Activated CD4-positive, CD25-positive, alpha-beta regulatory T cell treated with anti-CD3 and anti-CD28 coated beads, Interleukin-2, amount 50 U/mL, for 16 hours (primary cell): ENCODE results near the gene SPATS2.
A peak's percentile ranks its signal among the peaks of the same experiment; 100 is the strongest.
"Not testable (repeated sequence)": the region's sequence is repeated elsewhere in the genome, so short reads cannot be mapped to it uniquely, and the experiment has no call there.

Experiments
- DNase-seq: peaks from one replicate; pipeline ENCODE4 v3.0.0-alpha.2; 2020; ENCODE audit warnings: low read depth, low spot score

Gene SPATS2

DNA sequence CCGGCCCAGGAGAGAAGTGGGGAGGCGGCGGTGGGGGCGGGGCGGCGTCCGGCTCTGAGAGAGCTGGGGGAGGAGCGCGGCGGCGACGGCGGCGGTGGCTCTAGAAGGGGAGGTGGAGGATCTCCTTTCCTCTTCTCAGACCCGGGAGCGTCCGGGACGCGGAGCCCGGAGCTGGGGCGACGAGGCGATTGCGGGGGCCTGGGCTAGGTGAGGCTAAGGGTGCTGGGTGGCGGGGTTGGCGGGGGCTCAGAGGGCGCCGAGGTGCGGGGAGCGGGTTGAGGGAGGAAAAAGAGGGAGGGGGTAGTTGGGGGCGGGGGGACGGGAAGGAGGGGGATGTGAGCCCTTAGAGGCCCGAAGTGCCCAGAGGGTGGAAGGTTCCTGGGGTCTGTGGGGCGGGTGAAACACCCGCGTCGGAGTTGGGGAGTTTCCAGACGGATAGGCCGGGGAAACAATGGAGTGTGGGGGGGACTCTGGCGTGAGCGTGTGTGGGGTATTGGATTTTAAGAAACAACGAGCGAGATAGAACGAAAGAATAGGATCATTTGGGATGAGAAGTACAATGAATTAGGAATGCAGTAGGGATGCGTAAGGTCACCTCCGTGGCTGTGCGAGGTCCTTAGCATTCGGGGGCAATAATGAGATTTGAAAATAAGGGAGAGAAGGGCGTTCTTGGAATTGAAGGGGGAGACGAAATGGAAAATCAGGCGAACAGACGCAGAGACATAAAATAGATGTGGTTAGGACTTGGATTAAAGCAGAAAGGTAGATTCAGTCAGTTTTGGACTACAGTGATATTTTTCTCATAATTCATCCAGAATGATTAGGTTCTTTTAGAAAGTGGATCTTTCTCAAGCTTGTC, at the start of gene SPATS2:
SPATS2 (plus strand) TSS at position 82 of the 859 bp plus-strand sequence. CDS start 93,551 bp downstream, outside the sequence.
- no peak for DNase-seq

DNA sequence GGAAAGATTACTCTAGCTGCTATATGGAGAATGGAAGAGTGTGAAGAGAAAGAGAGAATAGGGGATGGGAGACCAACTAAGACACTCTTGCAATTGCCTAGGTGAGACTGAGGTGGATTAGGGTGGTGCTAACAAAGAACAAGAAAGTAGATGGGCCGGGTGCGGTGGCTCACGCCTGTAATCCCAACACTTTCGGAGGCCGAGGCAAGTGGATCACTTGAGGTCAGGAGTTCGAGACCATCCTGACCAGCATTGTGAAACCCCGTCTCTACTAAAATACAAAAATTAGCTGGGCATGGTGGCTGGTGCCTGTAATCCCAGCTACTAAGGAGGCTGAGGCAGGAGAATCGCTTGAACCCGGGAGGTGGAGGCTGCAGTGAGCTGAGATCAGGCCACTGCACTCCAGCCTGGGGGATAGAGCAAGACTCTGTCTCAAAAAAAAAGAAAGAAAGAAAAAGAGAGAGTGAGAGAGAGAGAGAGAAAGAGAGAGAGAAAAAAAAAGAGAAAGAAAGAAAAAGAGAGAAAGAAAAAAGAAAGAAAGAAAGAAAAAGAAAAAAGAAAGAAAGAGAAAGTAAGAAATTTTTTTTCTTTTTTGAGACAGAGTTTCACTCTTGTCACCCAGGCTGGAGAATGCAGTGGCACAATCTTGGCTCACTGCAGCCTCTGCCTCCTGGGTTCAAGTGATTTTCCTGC, 46.7 kb upstream of the SPATS2 start:
- DNase-seq: not testable (repeated sequence)

DNA sequence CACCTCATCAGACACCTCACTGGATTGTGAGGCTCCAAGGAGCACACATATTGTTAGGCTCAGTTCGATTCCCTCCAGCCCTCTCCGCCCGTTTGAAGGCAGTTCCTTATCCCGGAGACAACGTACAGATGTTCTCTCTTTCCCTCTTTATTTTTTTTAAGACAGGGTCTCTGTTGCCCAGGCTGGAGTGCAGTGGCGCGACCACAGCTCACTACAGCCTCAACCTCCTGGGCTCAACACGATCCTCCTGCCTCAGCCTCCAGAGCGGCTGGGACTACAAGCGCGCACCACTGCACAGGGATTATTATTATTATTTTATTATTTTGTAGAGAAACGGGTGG, 44.9 kb upstream of the SPATS2 start:
- DNase-seq: no peak

DNA sequence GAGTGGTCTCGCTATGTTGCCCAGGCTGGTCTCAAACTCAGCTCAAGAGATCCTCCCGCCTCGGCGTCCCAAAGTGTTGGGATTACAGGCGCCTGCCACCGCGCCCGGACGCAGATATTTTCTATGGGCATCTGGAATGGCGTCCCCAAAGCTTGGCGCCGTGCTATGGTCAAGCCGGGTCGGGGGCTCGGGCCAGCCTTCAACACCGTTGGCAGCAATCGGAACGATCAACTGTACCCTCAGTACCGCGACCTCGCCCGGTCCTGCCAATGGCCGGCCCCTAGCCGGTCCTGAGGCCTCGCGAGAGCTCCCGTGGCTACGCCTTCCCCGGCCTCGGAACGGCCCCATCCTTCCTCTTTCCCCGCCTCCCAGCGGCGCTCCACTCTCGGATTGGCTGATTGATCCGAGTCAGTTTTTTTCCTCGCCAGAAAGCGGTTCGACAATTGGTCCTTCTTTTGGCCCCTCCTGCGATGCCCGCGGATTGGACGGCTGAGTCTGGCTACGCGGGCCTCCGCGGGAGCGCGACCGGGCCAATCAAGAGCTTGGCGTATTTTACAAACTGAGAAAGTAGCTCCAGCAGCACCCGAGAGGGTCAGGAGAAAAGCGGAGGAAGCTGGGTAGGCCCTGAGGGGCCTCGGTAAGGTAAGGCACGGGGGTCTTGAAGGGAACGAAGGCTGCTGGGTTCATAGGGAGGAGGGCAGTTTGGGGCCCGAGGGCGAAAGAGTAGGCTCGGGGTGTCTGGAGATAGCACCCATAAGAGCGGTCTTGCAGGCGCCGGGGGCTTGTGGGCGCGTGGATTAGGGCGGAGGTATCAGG, 44.3 kb upstream of the SPATS2 start, which contains the start of gene TROAP:
TROAP (plus strand) TSS at position 548 of the 816 bp plus-strand sequence. CDS start 354 bp downstream, outside the sequence.
- DNase-seq: peak; percentile 96

DNA sequence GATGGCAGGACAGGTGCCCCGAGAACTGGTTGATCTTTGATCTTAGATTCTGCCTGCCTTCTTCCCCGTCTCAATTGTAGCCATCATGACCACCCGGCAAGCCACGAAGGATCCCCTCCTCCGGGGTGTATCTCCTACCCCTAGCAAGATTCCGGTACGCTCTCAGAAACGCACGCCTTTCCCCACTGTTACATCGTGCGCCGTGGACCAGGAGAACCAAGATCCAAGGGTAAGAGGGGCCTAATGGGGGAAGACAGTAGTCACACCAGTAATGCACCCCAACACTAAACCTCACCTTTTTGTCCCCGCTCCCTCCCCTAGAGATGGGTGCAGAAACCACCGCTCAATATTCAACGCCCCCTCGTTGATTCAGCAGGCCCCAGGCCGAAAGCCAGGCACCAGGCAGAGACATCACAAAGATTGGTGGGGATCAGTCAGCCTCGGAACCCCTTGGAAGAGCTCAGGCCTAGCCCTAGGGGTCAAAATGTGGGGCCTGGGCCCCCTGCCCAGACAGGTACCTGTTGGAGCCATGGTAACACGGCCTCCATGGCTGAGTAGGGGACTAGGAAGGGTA, 43.7 kb upstream of the SPATS2 start:
- DNase-seq: no peak

DNA sequence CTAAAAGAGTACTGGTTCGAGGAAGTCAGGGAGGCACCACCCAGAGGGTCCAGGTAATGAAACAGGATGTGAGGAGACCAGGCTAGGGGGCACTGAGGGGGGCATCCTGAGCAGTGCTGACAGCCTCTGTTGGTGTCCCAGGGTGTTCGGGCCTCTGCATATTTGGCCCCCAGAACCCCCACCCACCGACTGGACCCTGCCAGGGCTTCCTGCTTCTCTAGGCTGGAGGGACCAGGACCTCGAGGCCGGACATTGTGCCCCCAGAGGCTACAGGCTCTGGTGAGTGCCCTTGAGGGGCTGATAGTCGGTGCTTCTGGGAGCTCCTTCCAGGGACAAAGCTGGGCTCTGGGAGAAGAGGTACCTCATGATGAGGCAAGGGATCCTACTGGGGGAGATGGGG, 41.7 kb upstream of the SPATS2 start:
- no peak for DNase-seq

DNA sequence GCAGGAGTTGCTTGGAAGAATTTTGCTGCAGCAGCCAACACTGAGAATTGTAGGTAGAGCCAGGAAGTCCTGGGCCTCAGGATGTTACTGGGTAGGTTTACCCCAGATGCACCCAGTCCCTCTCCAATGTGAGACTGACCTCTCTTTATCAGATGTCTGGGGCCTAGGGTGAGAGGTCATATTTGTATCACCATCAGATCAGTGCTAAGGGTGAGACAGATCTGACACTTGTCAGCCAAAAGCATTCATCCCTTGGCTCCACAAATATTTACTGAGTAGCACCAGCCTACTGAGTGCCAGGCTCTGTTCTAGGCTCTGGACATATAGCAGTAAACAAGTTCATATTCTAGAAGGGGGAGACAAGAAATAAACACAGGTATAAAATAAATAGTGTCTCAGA, 39.9 kb upstream of the SPATS2 start:
- DNase-seq: no peak

DNA sequence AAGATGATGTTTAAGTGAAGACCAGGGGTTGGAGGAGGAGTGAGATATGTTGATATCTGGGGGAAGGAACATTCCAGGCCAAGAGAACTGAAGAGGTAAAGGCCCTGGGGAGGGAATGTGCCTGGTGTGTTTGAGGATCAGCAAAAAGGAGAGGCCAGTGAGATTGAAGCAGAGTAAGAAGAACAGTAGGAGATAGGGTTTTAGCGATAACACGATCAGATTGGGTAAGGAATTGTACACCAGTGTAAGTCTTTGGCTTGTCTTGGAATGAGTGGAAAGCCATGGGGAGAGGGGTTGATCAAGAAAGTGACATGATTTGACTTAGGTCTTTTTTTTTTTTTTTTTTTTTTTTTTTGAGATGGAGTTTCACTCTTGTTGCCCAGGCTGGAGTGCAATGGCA, 39.4 kb upstream of the SPATS2 start:
- DNase-seq: no peak

DNA sequence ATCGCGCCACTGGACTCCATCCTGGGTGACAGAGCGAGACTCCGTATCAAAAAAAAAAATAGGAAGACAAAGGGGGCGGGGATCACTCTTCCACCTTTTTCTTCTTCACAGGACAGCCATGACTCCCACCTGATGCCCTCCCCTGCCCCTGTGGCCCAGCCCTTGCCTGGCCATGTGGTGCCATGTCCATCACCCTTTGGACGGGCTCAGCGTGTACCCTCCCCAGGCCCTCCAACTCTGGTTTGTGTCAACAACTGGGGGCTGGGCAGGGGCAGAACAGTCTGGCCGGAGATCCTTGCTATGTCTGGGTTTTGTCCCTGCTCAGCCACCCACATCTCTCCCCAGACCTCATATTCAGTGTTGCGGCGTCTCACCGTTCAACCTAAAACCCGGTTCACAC, 38.4 kb upstream of the SPATS2 start:
- no peak for DNase-seq

DNA sequence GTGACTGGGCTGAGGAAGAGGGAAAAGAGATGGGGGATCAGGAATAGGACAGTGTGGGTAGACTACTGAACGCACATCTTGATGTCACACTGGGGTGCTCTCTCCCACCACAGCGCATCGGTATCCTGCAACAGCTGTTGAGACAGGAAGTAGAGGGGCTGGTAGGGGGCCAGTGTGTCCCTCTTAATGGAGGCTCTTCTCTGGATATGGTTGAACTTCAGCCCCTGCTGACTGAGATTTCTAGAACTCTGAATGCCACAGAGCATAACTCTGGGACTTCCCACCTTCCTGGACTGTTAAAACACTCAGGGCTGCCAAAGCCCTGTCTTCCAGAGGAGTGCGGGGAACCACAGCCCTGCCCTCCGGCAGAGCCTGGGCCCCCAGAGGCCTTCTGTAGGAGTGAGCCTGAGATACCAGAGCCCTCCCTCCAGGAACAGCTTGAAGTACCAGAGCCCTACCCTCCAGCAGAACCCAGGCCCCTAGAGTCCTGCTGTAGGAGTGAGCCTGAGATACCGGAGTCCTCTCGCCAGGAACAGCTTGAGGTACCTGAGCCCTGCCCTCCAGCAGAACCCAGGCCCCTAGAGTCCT, 37.1 kb upstream of the SPATS2 start:
- DNase-seq: no peak

DNA sequence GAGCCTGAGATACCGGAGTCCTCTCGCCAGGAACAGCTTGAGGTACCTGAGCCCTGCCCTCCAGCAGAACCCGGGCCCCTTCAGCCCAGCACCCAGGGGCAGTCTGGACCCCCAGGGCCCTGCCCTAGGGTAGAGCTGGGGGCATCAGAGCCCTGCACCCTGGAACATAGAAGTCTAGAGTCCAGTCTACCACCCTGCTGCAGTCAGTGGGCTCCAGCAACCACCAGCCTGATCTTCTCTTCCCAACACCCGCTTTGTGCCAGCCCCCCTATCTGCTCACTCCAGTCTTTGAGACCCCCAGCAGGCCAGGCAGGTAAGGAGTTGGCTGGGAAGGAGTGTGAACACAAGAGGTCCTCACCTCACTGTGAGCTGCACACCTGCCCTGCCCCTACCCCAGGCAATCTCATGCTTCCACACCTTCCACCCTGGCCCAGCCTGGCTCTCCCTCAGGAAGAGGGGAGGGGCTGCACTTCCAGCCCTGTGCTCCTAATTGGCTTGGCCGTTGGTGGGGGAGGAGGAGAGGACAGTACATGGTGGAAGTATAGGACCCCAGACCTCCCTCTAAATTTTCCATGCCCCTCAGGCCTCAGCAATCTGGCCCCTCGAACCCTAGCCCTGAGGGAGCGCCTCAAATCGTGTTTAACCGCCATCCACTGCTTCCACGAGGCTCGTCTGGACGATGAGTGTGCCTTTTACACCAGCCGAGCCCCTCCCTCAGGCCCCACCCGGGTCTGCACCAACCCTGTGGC, 36.5 kb upstream of the SPATS2 start:
- no peak for DNase-seq

DNA sequence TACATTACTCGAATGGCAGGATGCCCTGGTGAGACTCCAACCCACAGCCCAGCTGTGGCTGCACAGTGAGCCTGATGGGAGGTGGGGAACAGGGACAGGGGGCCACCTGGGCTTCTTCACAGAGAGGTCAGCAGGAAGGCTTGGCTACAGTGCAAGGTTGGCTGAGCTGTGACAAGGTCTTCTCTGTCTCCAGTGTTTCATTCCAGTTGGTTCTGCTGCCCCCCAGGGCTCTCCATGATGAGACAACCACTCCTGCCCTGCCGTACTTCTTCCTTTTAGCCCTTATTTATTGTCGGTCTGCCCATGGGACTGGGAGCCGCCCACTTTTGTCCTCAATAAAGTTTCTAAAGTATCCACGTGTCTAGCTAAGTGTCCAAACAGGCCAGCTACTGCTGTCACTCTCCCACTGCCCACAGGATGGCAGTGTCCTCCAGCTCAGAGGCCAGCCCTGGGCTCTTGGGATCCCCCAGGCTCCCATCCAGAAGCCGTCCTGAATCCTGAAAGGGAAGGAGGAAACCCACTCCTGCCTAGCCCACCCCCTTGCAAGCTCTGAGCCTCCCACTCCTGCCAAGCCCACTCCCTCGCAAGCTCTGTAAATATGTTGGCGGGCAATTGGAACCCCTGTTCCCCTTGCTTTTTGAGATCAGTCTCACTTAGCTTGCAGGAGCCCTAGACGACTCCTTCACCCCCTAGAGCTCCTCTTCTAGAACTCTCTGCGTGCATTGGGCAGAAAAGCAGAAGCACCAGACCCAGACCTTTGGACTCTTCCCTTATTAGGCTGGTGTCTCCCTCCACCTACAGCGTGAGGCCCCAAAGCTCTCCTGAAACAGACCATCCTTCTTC, 35.7 kb upstream of the SPATS2 start:
- no peak for DNase-seq

DNA sequence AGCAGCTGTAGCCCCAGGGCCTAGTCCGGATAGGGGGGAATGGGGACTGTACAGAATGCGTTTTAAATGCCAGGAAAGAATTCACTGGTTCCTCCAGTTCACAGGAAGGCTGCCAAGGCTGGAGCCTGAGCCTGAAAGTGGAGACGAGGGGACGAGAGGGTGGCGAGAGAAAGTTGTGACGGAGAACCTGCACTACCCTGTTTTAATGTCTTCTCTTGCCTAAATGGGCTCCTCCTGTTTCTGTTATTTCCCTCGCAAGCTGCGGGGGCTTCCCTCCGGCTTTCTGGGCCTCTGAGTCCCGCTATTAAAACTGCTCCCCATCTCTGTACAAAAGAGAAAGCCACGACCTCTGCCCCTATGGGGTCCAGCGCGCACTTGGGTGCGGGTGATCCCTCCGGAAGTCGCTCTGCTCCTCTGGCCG, 34.8 kb upstream of the SPATS2 start:
- no peak for DNase-seq

DNA sequence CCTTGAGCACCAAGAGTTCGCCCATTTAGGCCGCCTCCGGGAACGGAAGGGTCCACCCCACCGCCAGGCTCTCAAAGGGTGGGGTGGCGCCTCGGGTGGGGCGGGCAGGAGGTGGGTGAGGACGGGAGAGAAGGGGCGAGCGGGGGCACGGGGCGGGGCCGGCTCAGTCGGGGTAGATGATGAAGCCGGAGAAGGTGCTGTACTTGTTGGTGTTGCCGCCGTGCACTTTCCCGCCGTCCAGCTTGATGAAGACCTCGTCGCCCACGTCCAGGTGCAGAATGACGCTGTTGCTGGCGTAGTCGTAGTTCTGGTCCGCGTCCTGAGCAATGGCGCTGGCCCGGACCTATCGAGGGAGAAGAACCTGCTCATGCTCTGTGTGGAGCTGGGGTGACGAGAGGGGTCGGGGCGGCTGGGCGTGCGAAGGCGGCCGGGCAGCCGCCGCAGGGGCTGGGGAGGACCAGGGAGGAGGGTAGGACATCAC, 34.3 kb upstream of the SPATS2 start:
- DNase-seq: no peak

DNA sequence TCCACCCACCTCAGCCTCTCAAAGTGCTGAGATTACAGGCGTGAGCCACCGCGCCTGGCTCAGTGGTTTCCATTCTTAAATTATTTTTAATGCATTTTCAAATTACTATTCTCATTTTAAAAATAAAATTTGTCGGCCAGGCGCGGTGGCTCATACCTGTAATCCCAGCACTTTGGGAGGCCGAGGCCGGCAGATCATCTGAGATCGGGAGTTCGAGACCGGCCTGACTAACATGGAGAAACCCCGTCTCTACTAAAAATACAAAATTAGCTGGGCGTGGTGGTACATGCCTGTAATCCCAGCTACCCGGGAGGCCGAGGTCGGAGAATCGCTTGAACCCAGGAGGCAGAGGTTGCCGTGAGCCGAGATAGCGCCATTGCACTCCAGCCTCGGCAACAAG, 33.5 kb upstream of the SPATS2 start:
- not testable (repeated sequence) for DNase-seq

DNA sequence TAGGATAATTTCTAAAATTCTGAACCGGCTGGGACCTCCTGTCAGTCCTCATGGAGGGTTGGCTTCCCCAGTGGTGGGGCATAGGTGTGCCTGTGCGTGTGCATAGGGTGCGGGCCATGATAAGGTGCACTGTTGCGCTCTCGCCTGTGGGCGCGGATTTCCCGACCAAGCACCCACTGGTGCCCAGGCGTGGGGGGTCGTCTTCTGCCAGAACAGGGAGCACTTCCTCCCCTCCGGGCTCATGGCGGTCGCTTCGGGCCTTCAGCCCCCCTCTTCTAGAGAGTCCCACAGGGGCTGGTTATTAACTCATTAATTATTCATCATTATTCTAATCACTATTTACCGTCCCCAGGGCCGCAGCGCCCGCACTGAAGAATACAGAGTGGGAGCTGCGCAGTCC, 33.0 kb upstream of the SPATS2 start:
- no peak for DNase-seq

DNA sequence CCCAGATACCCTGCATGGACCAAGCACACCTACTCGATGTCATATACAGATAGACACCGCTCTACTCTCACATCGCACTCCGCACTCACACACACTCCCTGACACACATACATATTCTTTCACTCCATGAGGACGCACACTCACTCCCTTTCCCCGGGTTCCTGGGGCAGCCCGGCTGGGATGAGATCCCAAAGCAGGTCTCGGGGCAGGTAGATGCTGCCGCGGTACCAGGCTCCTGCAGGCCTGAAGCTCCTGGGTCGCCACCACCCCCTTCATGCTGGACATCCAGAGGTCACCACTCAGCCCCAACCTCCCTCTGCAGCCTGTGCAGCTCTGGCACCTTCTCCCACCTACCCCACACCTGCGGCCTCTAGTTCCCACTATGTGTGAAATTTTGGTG, 32.6 kb upstream of the SPATS2 start:
- no peak for DNase-seq

DNA sequence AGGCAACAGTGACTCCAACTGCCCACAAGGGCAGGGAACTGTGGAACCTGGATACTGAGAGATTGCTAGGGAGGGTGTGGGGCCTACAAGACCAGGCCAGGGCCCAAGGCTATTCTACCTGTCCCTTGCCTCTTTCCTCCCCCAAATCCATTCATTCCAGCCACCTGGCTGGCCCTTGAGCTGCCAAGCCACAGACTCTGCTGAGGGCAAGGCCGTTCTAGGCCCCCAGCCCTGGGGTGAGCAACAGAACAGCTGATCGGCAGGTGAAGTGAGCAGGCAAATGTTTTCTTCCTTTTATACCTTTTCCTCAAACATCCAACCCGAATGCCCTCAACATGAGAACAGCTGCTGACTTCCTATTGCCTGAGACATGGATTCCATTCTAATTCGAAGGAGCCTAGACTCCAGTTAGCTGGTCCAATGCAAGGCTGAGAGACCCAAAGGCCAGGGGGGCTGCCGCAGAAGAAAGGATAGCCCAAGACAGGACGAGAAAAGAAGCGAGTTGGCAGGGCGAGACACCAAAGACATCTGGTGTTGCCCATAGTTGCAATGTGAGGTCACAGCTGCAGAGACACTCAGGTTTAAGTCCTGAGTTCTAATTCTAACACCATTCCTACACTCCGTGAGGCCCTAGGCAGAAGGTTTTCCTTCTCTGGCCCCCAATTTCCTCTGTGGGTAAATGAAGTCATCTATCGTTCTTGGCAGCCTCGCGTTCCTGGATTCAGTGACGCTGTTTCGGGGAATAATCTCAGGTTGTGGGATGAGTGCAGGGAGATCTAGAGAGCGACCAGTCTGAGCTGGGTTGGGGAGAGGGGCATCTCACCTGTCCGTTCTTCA, 31.9 kb upstream of the SPATS2 start:
- DNase-seq: no peak
